Hepatocyte (in vitro differentiated cells): ENCODE data around the gene RAB4B. TPM values are rescaled to one million over a fixed set of nuclear protein-coding genes. Genes with fewer than 3 reads are reported as not detected.
"Not testable (repeated sequence)": the region's sequence is repeated elsewhere in the genome, so short reads cannot be mapped to it uniquely, and the experiment has no call there.

Experiments used
- DNase-seq: peaks from one replicate; pipeline ENCODE4 v3.0.0-alpha.2; 2016; ENCODE audit warnings: low spot score
- H2AFZ ChIP-seq: fragments of 200-600 bp; sonication (generic); 2 replicates; pipeline ENCODE4 v1.6.0; 2016; ENCODE audit warnings: antibody characterized with exemption, mild to moderate bottlenecking
- H3K27ac ChIP-seq: fragments of 200-600 bp; sonication (generic); 2 replicates; pipeline ENCODE4 v1.5.1; 2016; ENCODE audit warnings: mild to moderate bottlenecking
- H3K27me3 ChIP-seq: fragments of 200-600 bp; sonication (generic); 2 replicates; pipeline ENCODE4 v1.6.1; 2016
- H3K36me3 ChIP-seq: fragments of 200-600 bp; sonication (generic); replicated peaks from 2 replicates; pipeline ENCODE4 v1.5.1; 2016; ENCODE audit warnings: low read depth; ENCODE audit not compliant: insufficient read depth
- H3K4me1 ChIP-seq: fragments of 200-600 bp; sonication (generic); 2 replicates; pipeline ENCODE4 v1.5.1; 2016; ENCODE audit warnings: mild to moderate bottlenecking, moderate library complexity; ENCODE audit not compliant: insufficient read depth
- H3K4me2 ChIP-seq: fragments of 200-600 bp; sonication (generic); 2 replicates; pipeline ENCODE4 v1.6.0; 2016
- H3K4me3 ChIP-seq: fragments of 200-600 bp; sonication (generic); 2 replicates; pipeline ENCODE4 v1.5.1; 2016; ENCODE audit warnings: mild to moderate bottlenecking
- H3K79me2 ChIP-seq: fragments of 200-600 bp; sonication (generic); 2 replicates; pipeline ENCODE4 v1.6.0; 2017; ENCODE audit warnings: mild to moderate bottlenecking
- H3K9me2 ChIP-seq: fragments of 200-600 bp; sonication (generic); replicated peaks from 2 replicates; pipeline ENCODE4 v1.6.0; 2017; ENCODE audit warnings: mild to moderate bottlenecking; ENCODE audit not compliant: insufficient read depth
- H3K9me3 ChIP-seq: fragments of 200-600 bp; sonication (generic); 2 replicates; pipeline ENCODE4 v1.5.1; 2016; ENCODE audit warnings: low read depth, mild to moderate bottlenecking
- H4K20me1 ChIP-seq: fragments of 200-600 bp; sonication (generic); 2 replicates; pipeline ENCODE4 v1.6.0; 2016; ENCODE audit warnings: mild to moderate bottlenecking; ENCODE audit not compliant: insufficient read depth, poor library complexity, severe bottlenecking
- CTCF ChIP-seq: fragments of 200-600 bp; sonication (generic); IDR thresholded peaks from 2 replicates; pipeline ENCODE4 v1.5.1; 2016; ENCODE audit warnings: antibody characterized with exemption, mild to moderate bottlenecking; ENCODE audit not compliant: poor library complexity
- EZH2 ChIP-seq: fragments of 200-600 bp; sonication (generic); IDR thresholded peaks from 2 replicates; pipeline ENCODE4 v1.6.1; 2016; ENCODE audit warnings: antibody characterized with exemption, mild to moderate bottlenecking, borderline replicate concordance
- EZH2phosphoT487 ChIP-seq: fragments of 200-600 bp; sonication (generic); IDR thresholded peaks from one replicate; pipeline ENCODE4 v1.6.1; 2018; ENCODE audit warnings: antibody characterized with exemption, mild to moderate bottlenecking, low read depth, moderate library complexity; ENCODE audit not compliant: unreplicated experiment, severe bottlenecking
- WGBS: methylation state at CpG from one replicate; pipeline ENCODE4 v1.1.6; 2016; ENCODE audit warnings: low lambda C conversion rate; ENCODE audit errors: missing lambda C conversion rate; 5-methylcytosine and 5-hydroxymethylcytosine counted together
- polyA plus RNA-seq: library from polyadenylated mRNA; unstranded; fragments of >200 nt; fragmentation: Nextera tagmentation; extraction: Ambion mirVana; gene quantifications from 2 replicates; pipeline ENCODE4 v1.2.1, GENCODE V29; 2016
- total RNA-seq: library from RNA; depleted of rRNA; stranded (reverse); fragments of >200 nt; gene quantifications from 2 replicates; pipeline ENCODE4 v1.2.3, GENCODE V29; 2014

Gene RAB4B
- total and polyA plus RNA-seq, 2 experiments from 2014 or later = 20.2 to 49.3 TPM

- Histone ChIP-seq H3K4me2 (peak overlapping the region; percentile 91), H3K36me3 (no peaks in the 10 kb centered on the region), H3K4me1 (peaks cover 32% of the 10 kb centered on the region), H3K27me3 (no peaks in the 10 kb centered on the region), H3K9me2 (no peaks in the 10 kb centered on the region), H2AFZ (peak overlapping the region; percentile 55), H4K20me1 (peaks cover 4% of the 10 kb centered on the region), H3K9me3 (no peaks in the 10 kb centered on the region), H3K4me3 (peak overlapping the region; percentile 24), H3K79me2 (peaks cover 13% of the 10 kb centered on the region), H3K27ac (peak overlapping the region; percentile 98)
- peak; percentile 77 for DNase-seq
- WGBS = 11% methylated on average over 24 of the region's 35 CpGs
- TF ChIP-seq CTCF = peak; percentile 34
- no peak for TF ChIP-seq EZH2phosphoT487
Observed at GRCh38 chr19:40811478-40812341, 33.7 kb downstream of the RAB4B start.

- Histone ChIP-seq H3K27ac (peak overlapping the region; percentile 98), H3K4me2 (peak overlapping the region; percentile 91), H3K4me1 (peaks cover 32% of the 10 kb centered on the region)
- H4K20me1 ChIP-seq, H3K79me2 ChIP-seq, H3K9me3 ChIP-seq, DNase-seq, H3K4me3 ChIP-seq, H3K9me2 ChIP-seq, H3K36me3 ChIP-seq, H3K27me3 ChIP-seq, H2AFZ ChIP-seq: not testable (repeated sequence)
- WGBS = 77% methylated on average over 7 of the region's 7 CpGs
Observed at GRCh38 chr19:40812571-40812970, 34.5 kb downstream of the RAB4B start.

- 47% methylated on average over 2 of the region's 4 CpGs for WGBS
- no peaks in the 10 kb centered on the region for H3K9me2 ChIP-seq
- H3K4me2 ChIP-seq = peak overlapping the region; percentile 91
- H3K4me3 ChIP-seq = no peak overlapping the region
- H3K9me3 ChIP-seq = no peaks in the 10 kb centered on the region
- no peaks in the 10 kb centered on the region for H4K20me1 ChIP-seq
- peak overlapping the region; percentile 98 for H3K27ac ChIP-seq
- H3K4me1 ChIP-seq = peaks cover 32% of the 10 kb centered on the region
- TF ChIP-seq EZH2 (no peak), EZH2phosphoT487 (no peak), CTCF (no peak)
- H3K79me2 ChIP-seq = peaks cover 6% of the 10 kb centered on the region
- H2AFZ ChIP-seq = no peak overlapping the region
- no peaks in the 10 kb centered on the region for H3K36me3 ChIP-seq
- no peak for DNase-seq
- no peaks in the 10 kb centered on the region for H3K27me3 ChIP-seq
Observed at GRCh38 chr19:40813182-40813581, 35.1 kb downstream of the RAB4B start.

GRCh38 chr19:40815223-40815622 is 37.2 kb downstream of the RAB4B start:
- Histone ChIP-seq H4K20me1 (no peaks in the 10 kb centered on the region), H3K36me3 (no peaks in the 10 kb centered on the region), H3K27ac (no peak overlapping the region), H3K4me2 (no peak overlapping the region), H3K4me1 (peaks cover 28% of the 10 kb centered on the region), H3K9me2 (no peaks in the 10 kb centered on the region), H3K4me3 (no peak overlapping the region), H2AFZ (no peak overlapping the region), H3K79me2 (no peaks in the 10 kb centered on the region), H3K9me3 (no peaks in the 10 kb centered on the region), H3K27me3 (no peaks in the 10 kb centered on the region)
- TF ChIP-seq CTCF (no peak), EZH2 (no peak), EZH2phosphoT487 (no peak)
- 63% methylated on average over 4 of the region's 4 CpGs for WGBS
- no peak for DNase-seq
